Neural progenitor cell (in vitro differentiated cells): Measurements from ENCODE around the gene GRAMD1B. TPM values are rescaled to one million over a fixed set of nuclear protein-coding genes. Genes with fewer than 3 reads are reported as not detected.

Source experiments
- DNase-seq: peaks from one replicate; pipeline ENCODE4 v3.0.0-alpha.2; 2016; ENCODE audit warnings: low spot score
- H2AFZ ChIP-seq: fragments of 200-600 bp; sonication (generic); replicated peaks from 2 replicates; pipeline ENCODE4 v1.6.1; 2016; ENCODE audit warnings: antibody characterized with exemption
- H3F3A ChIP-seq: fragments of 200-600 bp; sonication (generic); 2 replicates; pipeline ENCODE4 v1.6.1; 2016; ENCODE audit warnings: antibody characterized with exemption, low read depth
- H3K27ac ChIP-seq: fragments of 200-600 bp; sonication (generic); 2 replicates; pipeline ENCODE4 v1.5.1; 2016; ENCODE audit warnings: mild to moderate bottlenecking
- H3K27me3 ChIP-seq: fragments of 200-600 bp; sonication (generic); 2 replicates; pipeline ENCODE4 v1.6.1; 2016; ENCODE audit warnings: mild to moderate bottlenecking, moderate library complexity
- H3K36me3 ChIP-seq: fragments of 200-600 bp; sonication (generic); 2 replicates; pipeline ENCODE4 v1.5.1; 2016
- H3K4me1 ChIP-seq: fragments of 200-600 bp; sonication (generic); 2 replicates; pipeline ENCODE4 v1.6.1; 2016; ENCODE audit warnings: mixed run types
- H3K4me2 ChIP-seq: fragments of 200-600 bp; sonication (generic); 2 replicates; pipeline ENCODE4 v1.6.1; 2016
- H3K4me3 ChIP-seq: fragments of 200-600 bp; sonication (generic); 2 replicates; pipeline ENCODE4 v1.5.1; 2016
- H3K79me2 ChIP-seq: fragments of 200-600 bp; sonication (generic); 2 replicates; pipeline ENCODE4 v1.6.1; 2016; ENCODE audit warnings: low read depth
- H3K9ac ChIP-seq: fragments of 200-600 bp; sonication (generic); 2 replicates; pipeline ENCODE4 v1.6.1; 2016
- H3K9me3 ChIP-seq: fragments of 200-600 bp; sonication (generic); 2 replicates; pipeline ENCODE4 v1.5.1; 2016; ENCODE audit warnings: low read depth
- H4K20me1 ChIP-seq: fragments of 200-600 bp; sonication (generic); 2 replicates; pipeline ENCODE4 v1.6.1; 2016; ENCODE audit warnings: low read depth
- H3K27ac Mint-ChIP-seq: 3 replicates; pipeline ENCODE4 v1.8.0; 2021; ENCODE audit warnings: mixed read lengths
- H3K27me3 Mint-ChIP-seq: 2 replicates; pipeline ENCODE4 v1.8.0; 2022; ENCODE audit warnings: low read depth, mild to moderate bottlenecking, inconsistent platforms, moderate library complexity, mixed read lengths; ENCODE audit not compliant: insufficient read depth
- H3K36me3 Mint-ChIP-seq: 3 replicates; pipeline ENCODE4 v1.8.0; 2021; ENCODE audit warnings: mixed read lengths
- H3K4me1 Mint-ChIP-seq: 3 replicates; pipeline ENCODE4 v1.8.0; 2021; ENCODE audit warnings: mixed read lengths
- H3K4me3 Mint-ChIP-seq: 3 replicates; pipeline ENCODE4 v1.8.0; 2021; ENCODE audit warnings: mild to moderate bottlenecking, moderate library complexity, mixed read lengths
- H3K9me3 Mint-ChIP-seq: 3 replicates; pipeline ENCODE4 v1.8.0; 2020; ENCODE audit warnings: mixed read lengths
- EZH2 ChIP-seq: fragments of 200-600 bp; sonication (generic); IDR thresholded peaks from 2 replicates; pipeline ENCODE4 v1.6.1; 2017; ENCODE audit warnings: antibody characterized with exemption, mild to moderate bottlenecking, moderate library complexity
- EZH2phosphoT487 ChIP-seq: fragments of 200-600 bp; sonication (generic); IDR thresholded peaks from 2 replicates; pipeline ENCODE4 v1.6.1; 2017; ENCODE audit warnings: antibody characterized with exemption
- total RNA-seq: library from RNA; depleted of rRNA; stranded (reverse); fragments of >200 nt; gene quantifications from 2 replicates; pipeline ENCODE4 v1.2.3, GENCODE V29; 2015; ENCODE audit warnings: low replicate concordance
- TF ChIP-seq, protein P1 (sequence below): fragments of 200-600 bp; sonication (generic); IDR thresholded peaks from 2 replicates; pipeline ENCODE4 v1.5.1; 2017; ENCODE audit warnings: antibody characterized with exemption, mild to moderate bottlenecking

GRAMD1B gene
- total RNA-seq, 1 donor from 2014 or later = 12.6 TPM

GRCh38 chr11:123434262-123434661 lies 4.2 kb downstream of the GRAMD1B start:
- Mint-ChIP-seq H3K9me3 (no peaks in the 10 kb centered on the region), H3K27me3 (peaks cover 12% of the 10 kb centered on the region), H3K4me1 (peaks cover 59% of the 10 kb centered on the region), H3K36me3 (peaks cover 16% of the 10 kb centered on the region), H3K4me3 (no peak overlapping the region), H3K27ac (no peak overlapping the region)
- no peak for TF ChIP-seq EZH2
- TF ChIP-seq, protein P1, sequence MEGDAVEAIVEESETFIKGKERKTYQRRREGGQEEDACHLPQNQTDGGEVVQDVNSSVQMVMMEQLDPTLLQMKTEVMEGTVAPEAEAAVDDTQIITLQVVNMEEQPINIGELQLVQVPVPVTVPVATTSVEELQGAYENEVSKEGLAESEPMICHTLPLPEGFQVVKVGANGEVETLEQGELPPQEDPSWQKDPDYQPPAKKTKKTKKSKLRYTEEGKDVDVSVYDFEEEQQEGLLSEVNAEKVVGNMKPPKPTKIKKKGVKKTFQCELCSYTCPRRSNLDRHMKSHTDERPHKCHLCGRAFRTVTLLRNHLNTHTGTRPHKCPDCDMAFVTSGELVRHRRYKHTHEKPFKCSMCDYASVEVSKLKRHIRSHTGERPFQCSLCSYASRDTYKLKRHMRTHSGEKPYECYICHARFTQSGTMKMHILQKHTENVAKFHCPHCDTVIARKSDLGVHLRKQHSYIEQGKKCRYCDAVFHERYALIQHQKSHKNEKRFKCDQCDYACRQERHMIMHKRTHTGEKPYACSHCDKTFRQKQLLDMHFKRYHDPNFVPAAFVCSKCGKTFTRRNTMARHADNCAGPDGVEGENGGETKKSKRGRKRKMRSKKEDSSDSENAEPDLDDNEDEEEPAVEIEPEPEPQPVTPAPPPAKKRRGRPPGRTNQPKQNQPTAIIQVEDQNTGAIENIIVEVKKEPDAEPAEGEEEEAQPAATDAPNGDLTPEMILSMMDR = peak; percentile 36
- TF ChIP-seq EZH2phosphoT487 = no peak
- H3K27ac ChIP-seq = peak overlapping the region; percentile 78
- peaks cover 47% of the 10 kb centered on the region for H3K4me1 ChIP-seq
- no peaks in the 10 kb centered on the region for H3K27me3 ChIP-seq
- no peaks in the 10 kb centered on the region for H3K36me3 ChIP-seq
- H4K20me1 ChIP-seq = peaks cover 12% of the 10 kb centered on the region
- peaks cover 75% of the 10 kb centered on the region for H3F3A ChIP-seq
- H3K4me3 ChIP-seq = no peak overlapping the region
- no peak overlapping the region for H3K9ac ChIP-seq
- H2AFZ ChIP-seq = no peak overlapping the region
- peak; percentile 41 for DNase-seq
- peaks cover 72% of the 10 kb centered on the region for H3K79me2 ChIP-seq
- no peak overlapping the region for H3K4me2 ChIP-seq
- no peaks in the 10 kb centered on the region for H3K9me3 ChIP-seq

GRCh38 chr11:123434911-123435310 lies 4.8 kb downstream of the GRAMD1B start:
- Mint-ChIP-seq H3K27ac (peak overlapping the region; percentile 81), H3K27me3 (peaks cover 9% of the 10 kb centered on the region), H3K4me3 (peak overlapping the region; percentile 68), H3K4me1 (peaks cover 57% of the 10 kb centered on the region), H3K36me3 (peaks cover 21% of the 10 kb centered on the region), H3K9me3 (no peaks in the 10 kb centered on the region)
- H3K36me3 ChIP-seq = no peaks in the 10 kb centered on the region
- H3K4me3 ChIP-seq = peak overlapping the region; percentile 32
- no peaks in the 10 kb centered on the region for H3K9me3 ChIP-seq
- DNase-seq = peak; percentile 87
- TF ChIP-seq EZH2 (no peak), EZH2phosphoT487 (no peak)
- TF ChIP-seq, protein P1 = no peak
- peaks cover 12% of the 10 kb centered on the region for H4K20me1 ChIP-seq
- no peaks in the 10 kb centered on the region for H3K27me3 ChIP-seq
- H3K27ac ChIP-seq = peak overlapping the region; percentile 78
- no peak overlapping the region for H2AFZ ChIP-seq
- peaks cover 69% of the 10 kb centered on the region for H3F3A ChIP-seq
- peaks cover 42% of the 10 kb centered on the region for H3K4me1 ChIP-seq
- no peak overlapping the region for H3K9ac ChIP-seq
- peaks cover 79% of the 10 kb centered on the region for H3K79me2 ChIP-seq
- peak overlapping the region; percentile 71 for H3K4me2 ChIP-seq

GRCh38 chr11:123437236-123437979 lies 7.3 kb downstream of the GRAMD1B start:
- TF ChIP-seq, protein P1 = no peak
- no peak for TF ChIP-seq EZH2phosphoT487
- no peak for TF ChIP-seq EZH2
- peaks cover 84% of the 10 kb centered on the region for H3K79me2 ChIP-seq
- H3K27me3 Mint-ChIP-seq = peaks cover 9% of the 10 kb centered on the region
- no peaks in the 10 kb centered on the region for H3K27me3 ChIP-seq
- no peak overlapping the region for H2AFZ ChIP-seq
- H3K4me2 ChIP-seq = peak overlapping the region; percentile 10
- H3K36me3 ChIP-seq = no peaks in the 10 kb centered on the region
- H3K27ac Mint-ChIP-seq = peak overlapping the region; percentile 92
- no peak overlapping the region for H3K4me3 ChIP-seq
- no peaks in the 10 kb centered on the region for H3K9me3 Mint-ChIP-seq
- peaks cover 47% of the 10 kb centered on the region for H3K4me1 Mint-ChIP-seq
- DNase-seq = no peak
- peaks cover 47% of the 10 kb centered on the region for H3F3A ChIP-seq
- no peaks in the 10 kb centered on the region for H3K9me3 ChIP-seq
- peak overlapping the region; percentile 9 for H3K4me3 Mint-ChIP-seq
- no peak overlapping the region for H3K9ac ChIP-seq
- no peaks in the 10 kb centered on the region for H4K20me1 ChIP-seq
- H3K27ac ChIP-seq = no peak overlapping the region
- peaks cover 32% of the 10 kb centered on the region for H3K4me1 ChIP-seq
- peaks cover 27% of the 10 kb centered on the region for H3K36me3 Mint-ChIP-seq
